Activated T-helper 2 cell treated with anti-CD3 and anti-CD28 coated beads, Interferon-gamma antibody, Interleukin-2, Interleukin-4, amounts not matched to agents 10 μg/mL and 5 μg/mL and 100 μg/mL, durations not matched to agents 14 hours and 24 hours and 36 hours (primary cell): ENCODE data around the gene WDPCP. TPM values are rescaled to one million over a fixed set of nuclear protein-coding genes. Genes with fewer than 3 reads are reported as not detected.

ENCODE experiments used
- DNase-seq: peaks from one replicate; pipeline ENCODE4 v3.0.0; 2021; ENCODE audit warnings: low spot score
- H3K27ac Mint-ChIP-seq: one replicate; pipeline ENCODE4 v1.8.0; 2021; ENCODE audit warnings: mixed read lengths
- H3K27me3 Mint-ChIP-seq: one replicate; pipeline ENCODE4 v1.8.0; 2021; ENCODE audit warnings: low read depth, mixed read lengths
- H3K36me3 Mint-ChIP-seq: one replicate; pipeline ENCODE4 v1.8.0; 2021; ENCODE audit warnings: low read depth, mixed read lengths
- H3K4me1 Mint-ChIP-seq: one replicate; pipeline ENCODE4 v1.8.0; 2021; ENCODE audit warnings: low read depth, mixed read lengths
- H3K4me3 Mint-ChIP-seq: one replicate; pipeline ENCODE4 v1.8.0; 2021; ENCODE audit warnings: low read depth, mild to moderate bottlenecking, moderate library complexity, mixed read lengths
- H3K9me3 Mint-ChIP-seq: one replicate; pipeline ENCODE4 v1.8.0; 2021; ENCODE audit warnings: mixed read lengths
- intact Hi-C: fragments of 100-400 bp; cut with micrococcal nuclease; formaldehyde crosslinking; loops from one replicate; pipeline ENCODE4 v1.15.1; 2023
- total RNA-seq: library from RNA; stranded (reverse); gene quantifications from 2 replicates; pipeline ENCODE4 v1.2.3, GENCODE V29; 2022

Gene WDPCP
- total RNA-seq, 1 donor from 2014 or later, result 6.1 TPM

DNA sequence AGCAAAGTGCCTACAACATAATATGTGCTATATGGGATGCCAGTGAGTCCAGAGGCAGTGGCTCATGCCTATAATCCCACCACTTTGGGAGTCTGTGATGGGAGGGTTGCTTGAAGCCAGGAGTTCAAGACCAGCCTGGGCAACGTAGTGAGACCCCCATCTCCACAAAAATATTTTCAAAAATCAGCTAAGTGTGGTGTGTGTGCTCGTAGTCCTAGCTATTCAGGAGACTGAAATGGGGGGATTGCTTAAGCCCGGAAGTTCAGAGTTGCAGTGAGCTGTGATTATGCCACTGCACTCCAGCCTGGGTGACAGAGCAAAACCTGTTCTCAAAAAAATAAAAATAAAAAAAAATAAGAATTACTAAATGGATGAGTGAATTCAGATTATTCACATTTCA lies 514.3 kb downstream of the WDPCP start:
- H3K27ac Mint-ChIP-seq, result no peak overlapping the region
- H3K4me1 Mint-ChIP-seq, result peaks cover 4% of the 10 kb centered on the region
- H3K36me3 Mint-ChIP-seq, result no peaks in the 10 kb centered on the region
- DNase-seq, result no peak
- peaks cover 4% of the 10 kb centered on the region for H3K27me3 Mint-ChIP-seq
- H3K4me3 Mint-ChIP-seq, result no peak overlapping the region
- H3K9me3 Mint-ChIP-seq, result no peaks in the 10 kb centered on the region
- intact Hi-C loops, result no loop called here

- DNase-seq, result no peak
- Mint-ChIP-seq H3K27me3 (peaks cover 14% of the 10 kb centered on the region), H3K4me3 (no peak overlapping the region), H3K27ac (no peak overlapping the region), H3K4me1 (no peaks in the 10 kb centered on the region), H3K9me3 (no peaks in the 10 kb centered on the region), H3K36me3 (no peaks in the 10 kb centered on the region)
- intact Hi-C loops, result no loop called here
Observed at GRCh38 chr2:63071664-63072063, 516.6 kb downstream of the WDPCP start.

Other genes with a start within 250 kb of the WDPCP start
- gene MDH1, start 486 bp upstream of the WDPCP start, total RNA-seq, result 212 and 226 TPM in 2 replicates